Thyroid gland (tissue), 4 donors: ENCODE results near the gene SMG9.

Experiments
- POLR2A ChIP-seq, 2 donors: fragments of 450-650 bp; IDR thresholded peaks; one replicate each; pipeline ENCODE4 v1.6.1; 2017; ENCODE audit warnings: antibody characterized with exemption in 2 of 2, mild to moderate bottlenecking in 2 of 2, moderate library complexity in 1 of 2
- TF ChIP-seq, protein P1 (sequence below), 6 experiments: fragments of 200-600 bp in 3 of 6; fragments of 450-650 bp in 3 of 6; sonication (generic) in 3 of 6; IDR thresholded peaks; one replicate each; pipeline ENCODE4 v1.5.1; 2016 to 2019; ENCODE audit warnings: antibody characterized with exemption in 6 of 6, mild to moderate bottlenecking in 2 of 6, inconsistent platforms in 1 of 6, moderate library complexity in 1 of 6

GRCh38 chr19:43739439-43740235, 15.1 kb downstream of the SMG9 start:
- TF ChIP-seq, protein P1, sequence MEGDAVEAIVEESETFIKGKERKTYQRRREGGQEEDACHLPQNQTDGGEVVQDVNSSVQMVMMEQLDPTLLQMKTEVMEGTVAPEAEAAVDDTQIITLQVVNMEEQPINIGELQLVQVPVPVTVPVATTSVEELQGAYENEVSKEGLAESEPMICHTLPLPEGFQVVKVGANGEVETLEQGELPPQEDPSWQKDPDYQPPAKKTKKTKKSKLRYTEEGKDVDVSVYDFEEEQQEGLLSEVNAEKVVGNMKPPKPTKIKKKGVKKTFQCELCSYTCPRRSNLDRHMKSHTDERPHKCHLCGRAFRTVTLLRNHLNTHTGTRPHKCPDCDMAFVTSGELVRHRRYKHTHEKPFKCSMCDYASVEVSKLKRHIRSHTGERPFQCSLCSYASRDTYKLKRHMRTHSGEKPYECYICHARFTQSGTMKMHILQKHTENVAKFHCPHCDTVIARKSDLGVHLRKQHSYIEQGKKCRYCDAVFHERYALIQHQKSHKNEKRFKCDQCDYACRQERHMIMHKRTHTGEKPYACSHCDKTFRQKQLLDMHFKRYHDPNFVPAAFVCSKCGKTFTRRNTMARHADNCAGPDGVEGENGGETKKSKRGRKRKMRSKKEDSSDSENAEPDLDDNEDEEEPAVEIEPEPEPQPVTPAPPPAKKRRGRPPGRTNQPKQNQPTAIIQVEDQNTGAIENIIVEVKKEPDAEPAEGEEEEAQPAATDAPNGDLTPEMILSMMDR (IDR thresholded peaks at IDR 0.05), result no peak
- TF ChIP-seq POLR2A (IDR thresholded peaks at IDR 0.05), result no peak
